Mucosa of gallbladder (tissue), 1 donor: ENCODE measurements around the gene BEX1. TPM values are rescaled to one million over a fixed set of nuclear protein-coding genes. Genes with fewer than 3 reads are reported as not detected.

Source experiments
- total RNA-seq: library from RNA; stranded (reverse); gene quantifications from one replicate; pipeline ENCODE4 v1.2.1, GENCODE V29; 2021
- donor health status: DM: no; HTN: no; CAD: no.

The BEX1 gene
- total RNA-seq, 1 donor from 2014 or later, result 3.8 TPM

Other genes with a start within 250 kb of the BEX1 start
- 0.63 TPM for gene RAB40AL, start 126.9 kb downstream of the BEX1 start, total RNA-seq
- 78.1 TPM for gene NXF3, start 29.0 kb upstream of the BEX1 start, total RNA-seq
- gene BEX4, start 150.9 kb upstream of the BEX1 start, total RNA-seq, result 41.9 TPM
- gene TCEAL8, start 191.0 kb upstream of the BEX1 start, total RNA-seq, result 52.5 TPM
- 0.17 TPM for gene TCEAL5, start 212.6 kb upstream of the BEX1 start, total RNA-seq
- gene BEX2, start 246.8 kb upstream of the BEX1 start, total RNA-seq, result 23.6 TPM